ENCODE data around the gene CABLES2.

CABLES2 gene

DNA sequence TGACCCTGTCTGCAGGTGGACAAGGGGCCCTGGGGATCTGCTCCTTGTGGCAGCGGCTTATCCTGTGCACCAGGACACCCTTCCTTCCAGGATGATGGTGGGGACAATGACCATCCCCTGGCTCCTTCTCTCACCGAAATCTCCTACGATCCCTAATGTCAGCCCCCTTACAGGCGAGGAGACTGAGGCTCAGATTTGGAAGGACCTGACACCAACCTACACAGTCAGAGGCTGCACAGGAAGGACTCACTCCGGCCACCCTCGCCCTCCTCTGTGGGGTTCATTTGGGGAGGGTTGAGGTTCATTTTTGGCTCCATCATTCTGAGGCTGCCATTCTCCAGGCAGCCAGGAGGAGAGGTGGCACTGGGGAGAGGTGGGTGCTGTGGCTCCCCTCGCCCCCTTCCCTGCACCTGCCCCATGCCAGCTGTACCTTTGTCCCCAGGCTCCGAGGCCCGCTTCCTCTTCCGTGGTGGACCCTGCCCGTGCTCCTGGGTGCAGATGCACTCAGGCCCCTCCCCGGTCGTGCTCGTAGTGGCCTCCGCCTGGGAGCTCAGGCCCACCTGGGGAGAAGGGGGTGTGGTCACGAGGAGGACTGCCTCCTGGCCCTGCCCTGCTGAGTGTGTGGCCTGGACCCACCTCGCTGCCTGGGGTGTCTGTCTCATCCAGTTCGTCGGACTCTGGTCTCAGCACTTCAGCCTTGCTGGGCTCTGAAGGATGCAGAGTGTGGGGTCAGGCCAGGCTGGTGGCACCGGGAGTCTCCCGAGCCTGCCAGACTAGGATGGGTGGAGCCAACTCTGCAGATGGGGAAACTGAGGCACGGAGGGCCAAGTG lies 5.3 kb upstream of the CABLES2 start:
- Histone ChIP-seq H3K36me3 (ENCODE audit: control insufficient read depth, insufficient read depth, low read length) (no peaks in the 10 kb centered on the region), H3K27me3 (ENCODE audit: control insufficient read depth, insufficient read depth, low read length) (no peaks in the 10 kb centered on the region), H3K4me1 (ENCODE audit: control insufficient read depth, insufficient read depth, low read length) (no peaks in the 10 kb centered on the region), H3K9me3 (ENCODE audit: control insufficient read depth, insufficient read depth, low read length) (no peaks in the 10 kb centered on the region), H3K4me3 (ENCODE audit: low read depth, low read length) (no peak overlapping the region), H3K9ac (ENCODE audit: low read depth, low read length) (no peak overlapping the region)

DNA sequence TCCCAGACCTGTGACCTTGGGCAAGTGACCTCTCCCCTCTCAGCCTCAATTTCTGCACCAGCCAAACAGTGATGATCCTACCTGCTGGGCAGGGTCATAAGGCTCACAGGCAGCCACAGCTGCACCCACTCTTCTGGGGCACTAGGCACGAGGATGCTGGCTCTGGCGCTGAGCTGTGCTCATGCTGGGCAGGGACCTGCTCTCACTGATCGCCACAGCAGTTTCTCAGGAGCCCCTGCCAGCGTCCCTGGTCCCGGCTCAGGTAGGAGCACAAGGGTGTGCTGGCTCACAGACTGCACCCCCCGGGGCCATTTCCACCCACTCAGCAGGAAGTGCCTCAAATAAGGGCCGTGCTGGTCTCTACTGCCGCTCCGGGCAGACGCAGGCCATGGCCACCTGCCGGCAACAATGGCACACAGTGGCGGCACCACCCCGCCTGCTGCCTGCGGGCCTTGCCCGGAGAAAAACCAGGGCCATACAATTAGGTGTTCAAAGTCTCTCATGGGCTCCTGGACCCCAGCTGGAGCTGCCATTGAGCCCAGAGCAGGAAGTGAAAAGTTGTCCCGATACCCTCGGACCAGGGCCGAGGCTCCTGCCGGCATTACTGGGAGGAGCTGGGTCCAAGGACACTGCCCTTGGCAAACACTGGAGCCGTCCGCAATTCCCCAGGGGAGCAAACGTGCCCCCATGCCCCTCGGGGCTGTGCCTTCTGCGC lies 4.6 kb upstream of the CABLES2 start:
- Histone ChIP-seq H3K27me3 (ENCODE audit: control insufficient read depth, insufficient read depth, low read length) (no peaks in the 10 kb centered on the region), H3K9ac (ENCODE audit: low read depth, low read length) (no peak overlapping the region), H3K4me1 (ENCODE audit: control insufficient read depth, insufficient read depth, low read length) (no peaks in the 10 kb centered on the region)

DNA sequence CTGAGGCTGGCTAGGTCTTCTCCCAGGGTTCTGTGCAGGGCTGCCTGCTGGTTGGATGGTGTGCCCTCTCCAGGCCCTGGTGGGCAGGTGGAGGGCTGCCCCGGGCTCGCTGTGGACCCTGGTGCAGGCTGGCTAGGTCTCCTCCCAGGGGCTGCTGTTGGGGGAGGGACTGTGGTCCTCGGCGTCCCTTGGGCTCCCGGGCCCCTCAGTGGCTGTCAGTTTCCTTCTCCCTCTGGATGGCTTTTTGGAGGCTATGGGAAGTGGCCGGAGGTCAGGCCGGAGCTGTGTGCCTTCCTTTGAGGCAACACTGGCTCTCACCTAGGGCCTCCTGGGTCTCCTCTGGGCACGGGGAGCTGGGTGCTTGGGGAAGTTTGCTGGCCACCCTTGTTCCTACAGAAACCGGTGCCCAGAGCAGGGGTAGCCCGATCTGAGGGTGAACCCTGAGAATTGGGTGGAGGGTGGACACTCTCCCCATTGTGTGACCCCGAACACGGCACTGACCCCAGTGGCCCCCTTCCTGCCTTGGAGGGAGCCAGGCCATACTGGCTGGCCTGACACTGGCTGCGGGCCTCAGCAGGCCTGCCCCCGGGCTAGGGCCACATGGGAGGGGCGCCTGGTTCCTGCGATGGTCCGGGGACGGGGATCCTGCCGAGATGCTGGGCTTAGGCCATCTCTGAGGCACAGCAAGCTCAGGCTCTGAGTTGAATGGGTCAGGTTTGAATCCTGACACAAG lies 3.8 kb upstream of the CABLES2 start:
- Histone ChIP-seq H3K4me3 (ENCODE audit: low read depth, low read length) (no peak overlapping the region), H3K27me3 (ENCODE audit: control insufficient read depth, insufficient read depth, low read length) (no peaks in the 10 kb centered on the region), H3K36me3 (ENCODE audit: control insufficient read depth, insufficient read depth, low read length) (no peaks in the 10 kb centered on the region), H3K9me3 (ENCODE audit: control insufficient read depth, insufficient read depth, low read length) (no peaks in the 10 kb centered on the region), H3K9ac (ENCODE audit: low read depth, low read length) (no peak overlapping the region), H3K4me1 (ENCODE audit: control insufficient read depth, insufficient read depth, low read length) (no peaks in the 10 kb centered on the region)

More for the DNA sequence above, 4.6 kb upstream of the CABLES2 start:
- Histone ChIP-seq H3K9me3 (ENCODE audit: control insufficient read depth, insufficient read depth, low read length) (no peaks in the 10 kb centered on the region), H3K36me3 (ENCODE audit: control insufficient read depth, insufficient read depth, low read length) (no peaks in the 10 kb centered on the region), H3K4me3 (ENCODE audit: low read depth, low read length) (no peak overlapping the region)

DNA sequence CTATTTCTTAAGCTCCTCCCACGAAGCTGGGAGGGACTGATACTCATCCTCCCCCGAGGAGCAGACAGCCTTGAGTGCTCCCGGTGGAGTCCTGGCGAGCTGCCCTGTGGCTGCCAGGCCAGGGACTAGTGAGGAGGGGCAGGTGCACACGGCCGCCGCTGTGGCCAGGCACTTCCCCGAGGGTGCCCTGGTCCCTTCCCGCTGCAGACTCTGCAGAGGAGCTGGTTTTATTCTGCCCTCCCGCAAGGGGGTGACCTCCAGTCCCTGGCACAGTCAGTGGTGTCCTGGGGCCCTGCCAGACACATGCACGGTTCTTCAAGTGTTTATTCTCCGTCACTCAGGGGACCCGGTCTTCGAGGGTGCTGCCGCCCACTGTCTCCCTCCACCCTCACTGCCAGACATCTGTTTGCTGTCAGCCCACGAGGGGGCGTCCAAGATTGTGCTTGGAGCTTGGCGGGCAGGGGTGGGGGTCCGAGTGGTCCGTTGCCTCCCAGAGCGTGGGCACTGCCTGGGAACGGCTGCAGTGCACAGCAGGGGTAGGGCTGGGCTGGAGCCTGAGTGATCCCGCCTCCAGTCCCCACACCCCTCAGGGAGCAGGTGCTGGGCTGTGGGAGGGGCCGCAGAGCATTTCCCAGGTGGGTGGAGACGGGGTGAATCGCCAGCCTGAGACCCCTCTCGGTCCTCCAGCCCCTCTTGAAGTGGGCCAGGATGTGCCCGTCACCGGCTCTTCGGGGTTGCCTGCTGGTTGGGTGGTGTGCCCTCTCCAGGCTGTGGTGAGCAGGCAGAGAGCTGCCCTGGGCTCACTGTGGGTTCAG lies 3.1 kb upstream of the CABLES2 start:
- no peaks in the 10 kb centered on the region for H3K36me3 ChIP-seq (ENCODE audit: control insufficient read depth, insufficient read depth, low read length)
- H3K9me3 ChIP-seq (ENCODE audit: control insufficient read depth, insufficient read depth, low read length), result no peaks in the 10 kb centered on the region
- H3K4me3 ChIP-seq (ENCODE audit: low read depth, low read length), result no peak overlapping the region
- H3K4me1 ChIP-seq (ENCODE audit: control insufficient read depth, insufficient read depth, low read length), result no peaks in the 10 kb centered on the region
- H3K27me3 ChIP-seq (ENCODE audit: control insufficient read depth, insufficient read depth, low read length), result no peaks in the 10 kb centered on the region
- H3K9ac ChIP-seq (ENCODE audit: low read depth, low read length), result no peak overlapping the region

DNA sequence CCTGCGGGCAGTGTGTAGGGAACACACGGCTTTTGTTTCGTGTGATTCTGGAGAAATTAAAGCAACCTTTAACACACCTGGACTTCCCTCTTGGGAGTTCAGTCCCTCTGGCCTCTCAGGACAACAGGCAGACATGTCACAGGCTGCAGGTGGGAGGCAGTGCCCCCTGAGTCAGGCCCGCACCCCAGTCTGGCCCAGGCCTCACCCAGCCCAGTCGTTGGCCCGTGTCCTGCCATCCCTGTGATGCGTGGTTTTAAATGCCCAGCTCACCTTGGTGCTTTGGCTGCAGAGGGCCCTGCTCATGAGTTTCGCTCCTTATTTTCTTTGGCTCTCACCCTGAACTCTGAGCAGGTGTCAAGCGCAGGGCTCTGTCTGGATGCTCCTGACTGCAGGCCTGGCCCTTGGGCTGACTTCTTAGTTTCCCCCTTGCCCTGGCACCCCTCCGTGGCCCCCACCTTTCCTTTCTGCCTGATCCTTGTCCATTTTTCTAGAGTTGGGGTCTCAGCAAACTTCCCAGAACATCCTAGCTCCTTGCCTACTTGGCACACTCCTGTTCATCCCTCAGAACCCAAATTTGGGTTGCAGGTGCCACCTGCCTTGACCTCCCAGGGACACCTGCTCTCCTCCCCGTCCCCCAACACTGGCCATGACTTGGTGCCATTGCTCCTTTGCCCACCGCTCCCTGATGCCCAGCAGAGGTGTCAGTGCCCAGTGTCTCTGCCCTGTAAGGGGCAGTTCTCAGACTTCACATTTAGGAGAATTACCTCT lies 2.2 kb upstream of the CABLES2 start:
- Histone ChIP-seq H3K9ac (ENCODE audit: low read depth, low read length) (no peak overlapping the region), H3K4me3 (ENCODE audit: low read depth, low read length) (no peak overlapping the region), H3K4me1 (ENCODE audit: control insufficient read depth, insufficient read depth, low read length) (no peaks in the 10 kb centered on the region)

DNA sequence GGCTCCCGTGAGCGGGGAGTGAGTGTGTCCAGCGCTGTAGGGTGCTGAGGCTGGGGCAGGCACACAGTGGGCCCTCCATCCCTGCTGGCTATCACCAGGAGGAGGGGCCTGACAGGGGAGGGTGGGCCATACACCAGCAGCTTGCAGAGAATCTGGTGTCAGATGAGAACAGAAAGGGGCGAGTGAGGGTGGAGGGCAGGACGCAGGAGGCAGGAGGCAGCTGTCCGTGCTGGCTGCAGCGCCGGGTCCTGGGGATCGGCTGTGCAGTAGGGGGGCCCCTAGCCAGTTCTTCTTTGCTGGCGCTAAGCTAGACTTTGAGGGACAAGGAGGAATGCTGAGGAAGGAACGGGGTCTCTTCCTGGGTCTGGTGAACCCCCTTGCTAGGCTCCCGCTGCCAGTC lies 1.6 kb upstream of the CABLES2 start:
- no peak overlapping the region for H3K9ac ChIP-seq (ENCODE audit: low read depth, low read length)
- H3K4me3 ChIP-seq (ENCODE audit: low read depth, low read length), result no peak overlapping the region
- no peaks in the 10 kb centered on the region for H3K27me3 ChIP-seq (ENCODE audit: control insufficient read depth, insufficient read depth, low read length)
- H3K9me3 ChIP-seq (ENCODE audit: control insufficient read depth, insufficient read depth, low read length), result no peaks in the 10 kb centered on the region
- H3K36me3 ChIP-seq (ENCODE audit: control insufficient read depth, insufficient read depth, low read length), result no peaks in the 10 kb centered on the region
- no peaks in the 10 kb centered on the region for H3K4me1 ChIP-seq (ENCODE audit: control insufficient read depth, insufficient read depth, low read length)

More for the DNA sequence above, 2.2 kb upstream of the CABLES2 start:
- Histone ChIP-seq H3K36me3 (ENCODE audit: control insufficient read depth, insufficient read depth, low read length) (no peaks in the 10 kb centered on the region), H3K27me3 (ENCODE audit: control insufficient read depth, insufficient read depth, low read length) (no peaks in the 10 kb centered on the region), H3K9me3 (ENCODE audit: control insufficient read depth, insufficient read depth, low read length) (no peaks in the 10 kb centered on the region)

DNA sequence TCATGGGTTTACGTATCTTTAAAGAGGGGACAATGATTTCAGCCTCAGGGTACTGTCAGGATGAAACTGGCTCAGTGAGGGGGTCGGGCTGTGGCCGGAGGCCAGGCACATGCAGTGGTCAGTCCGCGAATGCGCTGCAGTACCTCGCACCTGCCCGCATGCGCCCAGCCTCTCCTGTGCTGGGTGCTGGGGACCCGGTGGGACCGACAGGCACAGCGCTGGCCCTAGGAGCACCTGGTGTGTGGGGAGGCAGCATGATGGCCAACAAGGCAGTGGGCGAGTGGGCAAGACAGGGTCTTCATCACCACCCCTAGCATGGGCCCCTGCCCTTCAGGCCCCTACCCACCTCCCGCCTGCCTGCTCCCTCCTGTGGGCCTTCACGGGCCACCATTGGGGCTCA lies 970 bp upstream of the CABLES2 start:
- H3K36me3 ChIP-seq (ENCODE audit: control insufficient read depth, insufficient read depth, low read length), result no peaks in the 10 kb centered on the region
- H3K9me3 ChIP-seq (ENCODE audit: control insufficient read depth, insufficient read depth, low read length), result no peaks in the 10 kb centered on the region
- H3K4me1 ChIP-seq (ENCODE audit: control insufficient read depth, insufficient read depth, low read length), result no peaks in the 10 kb centered on the region
- H3K9ac ChIP-seq (ENCODE audit: low read depth, low read length), result no peak overlapping the region
- no peak overlapping the region for H3K4me3 ChIP-seq (ENCODE audit: low read depth, low read length)
- no peaks in the 10 kb centered on the region for H3K27me3 ChIP-seq (ENCODE audit: control insufficient read depth, insufficient read depth, low read length)

DNA sequence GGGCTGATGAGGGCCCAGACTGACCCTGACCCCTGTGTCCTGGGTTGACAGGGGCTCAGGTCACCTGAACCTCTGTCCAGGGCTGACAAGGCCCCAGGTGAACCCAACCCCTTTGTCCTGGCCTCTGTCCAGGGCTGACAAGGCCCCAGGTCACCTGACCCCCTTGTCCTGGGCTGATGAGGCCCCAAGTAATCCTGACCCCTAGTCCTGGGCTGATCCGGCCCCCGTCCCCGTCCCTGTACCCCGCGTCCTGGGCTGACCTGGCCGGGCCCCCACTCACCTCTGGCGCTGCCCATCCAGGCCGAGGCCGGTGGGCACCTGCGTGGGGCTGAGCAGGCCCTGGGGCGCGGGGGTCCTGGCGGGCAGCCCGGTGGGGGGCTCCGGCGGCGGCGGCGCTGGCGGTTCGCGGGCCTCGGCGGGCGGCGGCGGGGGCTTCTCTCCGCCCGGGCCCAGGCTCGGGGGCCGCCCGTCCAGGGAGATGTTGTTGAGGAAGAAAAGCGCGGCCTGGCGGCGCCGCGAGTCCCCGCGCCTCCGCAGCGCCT lies 379 bp downstream of the CABLES2 start:
- Histone ChIP-seq H3K36me3 (ENCODE audit: control insufficient read depth, insufficient read depth, low read length) (no peaks in the 10 kb centered on the region), H3K9ac (ENCODE audit: low read depth, low read length) (peak overlapping the region; percentile 60), H3K4me3 (ENCODE audit: low read depth, low read length) (peak overlapping the region; percentile 59), H3K4me1 (ENCODE audit: control insufficient read depth, insufficient read depth, low read length) (no peaks in the 10 kb centered on the region), H3K27me3 (ENCODE audit: control insufficient read depth, insufficient read depth, low read length) (no peaks in the 10 kb centered on the region), H3K9me3 (ENCODE audit: control insufficient read depth, insufficient read depth, low read length) (no peaks in the 10 kb centered on the region)

DNA sequence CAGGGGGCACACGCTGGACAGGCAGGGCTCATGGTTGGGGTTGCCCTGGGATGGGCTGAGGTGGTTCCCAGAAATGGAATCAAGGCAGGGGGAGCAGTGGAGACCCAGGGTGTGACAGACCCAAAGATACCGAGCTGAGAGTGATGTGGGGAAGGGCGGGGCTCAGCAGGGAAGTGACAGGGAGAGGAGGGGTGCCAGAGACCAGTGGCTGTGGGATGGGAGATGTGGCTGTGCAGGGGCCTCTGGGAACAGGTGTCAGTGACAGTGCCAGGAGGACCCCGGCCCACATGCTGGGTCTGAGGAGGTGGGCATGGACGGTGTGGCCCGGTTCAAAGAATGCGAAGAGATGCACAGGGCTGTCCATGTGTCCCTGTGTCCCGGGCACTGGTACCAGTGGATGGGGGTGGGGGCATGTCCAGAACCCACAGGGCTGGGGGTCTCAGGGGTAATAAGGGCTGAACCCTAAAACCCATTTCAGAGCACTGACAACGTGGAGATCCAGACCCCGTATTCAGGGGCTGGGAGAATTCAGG lies 1.0 kb downstream of the CABLES2 start:
- H3K9ac ChIP-seq (ENCODE audit: low read depth, low read length), result no peak overlapping the region
- H3K36me3 ChIP-seq (ENCODE audit: control insufficient read depth, insufficient read depth, low read length), result no peaks in the 10 kb centered on the region
- peak overlapping the region; percentile 59 for H3K4me3 ChIP-seq (ENCODE audit: low read depth, low read length)
- no peaks in the 10 kb centered on the region for H3K4me1 ChIP-seq (ENCODE audit: control insufficient read depth, insufficient read depth, low read length)
- H3K9me3 ChIP-seq (ENCODE audit: control insufficient read depth, insufficient read depth, low read length), result no peaks in the 10 kb centered on the region
- H3K27me3 ChIP-seq (ENCODE audit: control insufficient read depth, insufficient read depth, low read length), result no peaks in the 10 kb centered on the region

DNA sequence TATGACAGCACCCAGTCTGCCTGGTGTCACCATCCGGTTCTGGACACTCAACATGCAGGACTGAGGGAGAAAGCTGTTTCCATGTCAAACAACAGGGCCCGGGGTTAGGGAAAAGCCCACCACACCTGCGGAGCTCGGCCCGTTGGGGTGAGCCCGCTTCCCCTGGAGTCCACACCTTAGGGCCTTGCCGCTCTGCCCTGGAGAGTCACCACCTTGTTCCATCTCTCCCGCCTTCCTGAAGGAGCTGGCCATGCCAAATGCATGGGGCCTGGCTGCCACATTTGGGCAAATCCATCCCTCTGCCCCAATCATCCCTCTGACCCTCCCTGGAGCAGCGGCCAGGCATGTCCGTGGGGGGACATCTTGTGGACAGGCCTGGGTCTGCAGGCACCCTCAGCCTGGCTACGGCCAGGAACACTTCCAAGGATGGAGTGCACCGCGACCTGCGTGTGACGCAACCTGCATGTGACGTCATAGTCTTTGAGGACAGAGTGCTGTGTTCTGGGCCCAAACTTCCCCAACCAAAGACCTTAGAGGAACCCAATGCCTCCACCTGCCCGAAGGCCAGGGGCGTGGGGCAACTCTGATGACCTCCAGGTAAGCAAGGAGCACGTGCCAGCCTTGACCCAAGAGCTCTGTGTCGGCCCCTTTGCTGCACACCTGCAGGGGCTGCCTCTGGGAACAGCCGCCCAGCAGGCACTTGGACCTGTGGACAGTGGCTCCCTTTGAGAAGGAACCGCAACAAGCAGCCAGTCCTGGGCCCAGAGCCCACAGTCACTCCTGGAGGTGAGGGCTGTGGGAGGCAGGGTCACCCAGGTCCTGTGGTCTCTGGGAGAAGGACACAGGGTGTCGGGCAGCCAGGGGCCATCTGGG lies 1.7 kb downstream of the CABLES2 start:
- Histone ChIP-seq H3K9me3 (ENCODE audit: control insufficient read depth, insufficient read depth, low read length) (no peaks in the 10 kb centered on the region), H3K36me3 (ENCODE audit: control insufficient read depth, insufficient read depth, low read length) (no peaks in the 10 kb centered on the region), H3K9ac (ENCODE audit: low read depth, low read length) (no peak overlapping the region), H3K4me3 (ENCODE audit: low read depth, low read length) (peak overlapping the region; percentile 59), H3K4me1 (ENCODE audit: control insufficient read depth, insufficient read depth, low read length) (no peaks in the 10 kb centered on the region), H3K27me3 (ENCODE audit: control insufficient read depth, insufficient read depth, low read length) (no peaks in the 10 kb centered on the region)
